ENCODE data around the gene HNRNPUL2. TPM values are rescaled to one million over a fixed set of nuclear protein-coding genes. Genes with fewer than 3 reads are reported as not detected.
"Not testable (repeated sequence)": the region's sequence is repeated elsewhere in the genome, so short reads cannot be mapped to it uniquely, and the experiment has no call there.

Gene HNRNPUL2
- total RNA-seq, 1 experiment from 2014 or later: 18.6 TPM

DNA sequence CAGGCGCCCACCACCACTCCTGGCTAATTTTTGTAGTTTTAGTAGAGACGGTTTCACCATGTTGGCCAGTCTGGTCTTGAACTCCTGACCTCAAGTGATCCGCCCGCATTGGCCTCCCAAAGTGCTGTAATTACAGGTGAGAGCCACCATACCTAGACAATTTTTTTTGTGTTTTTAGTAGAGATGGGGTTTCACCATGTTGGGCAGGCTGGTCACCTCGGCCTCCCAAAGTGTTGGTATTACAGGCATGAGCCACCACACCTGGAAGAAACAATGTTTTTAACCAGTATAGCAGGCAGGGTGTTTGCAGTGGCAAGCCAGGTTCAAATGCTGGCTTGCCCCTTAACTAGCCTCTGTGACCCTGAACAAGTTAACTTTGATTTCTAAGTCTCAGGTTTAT is 22.7 kb upstream of the HNRNPUL2 start:
- H3K4me3 ChIP-seq; H3K9me3 ChIP-seq (replicated peaks); H3K27me3 ChIP-seq (replicated peaks); DNase-seq (ENCODE audit: low read depth in 1 of 2, low spot score in 2 of 2); H3K27ac ChIP-seq: not testable (repeated sequence)
- Histone ChIP-seq H3K36me3 (peaks cover 27% of the 10 kb centered on the region), H3K4me1 (replicated peaks) (peaks cover 11% of the 10 kb centered on the region)

DNA sequence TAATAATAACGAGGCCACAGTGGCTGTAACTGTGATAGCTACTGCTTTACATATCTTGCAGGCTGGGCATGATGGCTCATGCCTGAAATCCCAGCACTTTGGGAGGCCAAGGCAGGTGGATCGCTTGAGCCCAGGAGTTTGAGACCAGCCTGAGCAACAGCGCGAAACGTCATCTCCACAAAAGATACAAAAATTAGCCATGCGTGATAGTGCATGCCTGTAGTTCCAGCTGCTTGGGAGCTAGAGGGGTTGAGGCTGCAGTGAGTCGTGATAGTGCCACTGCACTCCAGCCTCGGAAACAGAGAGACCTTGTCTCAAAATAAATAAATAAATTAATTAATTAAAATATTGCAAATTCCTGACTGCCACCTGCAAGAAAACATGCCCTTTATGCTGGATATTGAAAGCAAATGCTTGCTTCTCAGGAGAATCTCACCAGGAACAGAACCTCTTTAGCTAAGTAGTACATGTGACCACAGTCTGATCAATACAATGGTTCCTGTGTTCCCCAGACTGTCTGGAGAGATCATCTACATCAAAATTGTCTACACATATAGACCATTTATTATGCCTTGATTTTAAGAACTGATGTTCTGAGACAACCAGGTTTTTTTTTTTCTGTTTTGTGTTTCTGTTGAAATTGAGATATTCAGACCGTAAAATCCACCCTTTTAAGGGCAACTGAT is 20.4 kb upstream of the HNRNPUL2 start:
- Histone ChIP-seq H3K9me3 (replicated peaks) (no peaks in the 10 kb centered on the region), H3K4me3 (no peak overlapping the region), H3K27ac (no peak overlapping the region), H3K4me1 (replicated peaks) (no peaks in the 10 kb centered on the region), H3K36me3 (peaks cover 24% of the 10 kb centered on the region), H3K27me3 (replicated peaks) (no peaks in the 10 kb centered on the region)
- no peak for DNase-seq (ENCODE audit: low read depth in 1 of 2, low spot score in 2 of 2)

DNA sequence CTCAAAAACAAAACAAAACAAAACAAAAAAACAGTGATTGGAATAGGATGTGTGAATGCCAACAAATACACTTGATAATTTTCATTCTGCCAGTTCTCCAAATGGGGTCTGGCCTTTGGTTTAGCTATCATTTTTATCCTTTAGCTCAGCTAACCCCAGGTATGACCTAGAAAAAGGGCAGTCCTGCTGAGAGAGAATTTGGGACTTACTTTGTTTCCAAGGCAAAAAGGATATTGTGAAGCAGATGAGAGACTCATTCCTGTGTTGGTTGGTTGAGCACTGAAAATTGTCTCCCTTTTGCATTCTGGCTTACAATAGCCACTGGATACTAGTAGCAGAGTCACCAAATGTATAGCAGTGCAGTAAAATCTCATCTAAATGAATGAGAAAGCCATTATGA is 9.9 kb upstream of the HNRNPUL2 start:
- no peak for DNase-seq (ENCODE audit: low read depth in 1 of 2, low spot score in 2 of 2)
- no peaks in the 10 kb centered on the region for H3K9me3 ChIP-seq (replicated peaks)
- no peaks in the 10 kb centered on the region for H3K4me1 ChIP-seq (replicated peaks)
- H3K27ac ChIP-seq: no peak overlapping the region
- peaks cover 96% of the 10 kb centered on the region for H3K36me3 ChIP-seq
- H3K27me3 ChIP-seq (replicated peaks): no peaks in the 10 kb centered on the region
- H3K4me3 ChIP-seq: no peak overlapping the region

DNA sequence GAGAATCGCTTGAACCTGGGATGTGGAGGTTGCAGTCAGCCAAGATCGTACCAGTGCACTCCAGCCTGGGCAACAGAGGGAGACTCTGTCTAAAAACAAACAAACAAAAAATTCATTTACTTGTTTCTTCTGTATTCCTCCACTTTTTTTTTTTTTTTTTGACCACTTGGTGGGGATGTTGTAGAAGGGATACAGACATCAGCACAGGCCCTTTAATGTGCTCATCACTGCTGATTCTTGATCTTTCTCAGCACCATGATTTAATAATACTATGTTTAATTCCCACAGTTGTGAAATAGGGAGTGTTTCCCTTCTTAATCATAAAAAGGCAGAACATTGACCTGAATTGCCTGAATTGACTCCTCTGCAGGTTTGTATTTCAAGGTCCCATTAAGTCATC is 5.6 kb upstream of the HNRNPUL2 start:
- no peaks in the 10 kb centered on the region for H3K27me3 ChIP-seq (replicated peaks)
- H3K27ac ChIP-seq: no peak overlapping the region
- peaks cover 73% of the 10 kb centered on the region for H3K36me3 ChIP-seq
- DNase-seq (ENCODE audit: low read depth in 1 of 2, low spot score in 2 of 2): peak in 1 of 2 experiments; percentile 30
- H3K4me1 ChIP-seq (replicated peaks): peaks cover 7% of the 10 kb centered on the region
- no peaks in the 10 kb centered on the region for H3K9me3 ChIP-seq (replicated peaks)
- H3K4me3 ChIP-seq: no peak overlapping the region

DNA sequence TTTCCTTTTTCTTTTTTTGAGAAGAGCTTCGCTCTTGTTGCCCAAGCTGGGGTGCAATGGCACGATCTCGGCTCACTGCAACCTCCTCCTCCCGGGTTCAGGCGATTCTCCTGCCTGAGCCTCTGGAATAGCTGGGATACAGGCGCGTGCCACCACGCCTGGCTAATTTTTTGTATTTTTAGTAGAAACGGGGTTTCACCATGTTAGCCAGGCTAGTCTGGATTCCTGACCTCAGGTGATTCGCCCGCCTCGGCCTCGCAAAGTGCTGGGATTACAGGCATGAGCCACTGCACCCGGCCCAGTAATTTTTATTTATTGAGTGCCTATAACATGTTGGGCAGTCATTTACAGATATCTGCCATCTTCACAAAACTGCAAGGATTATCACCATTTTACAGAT is 2.8 kb upstream of the HNRNPUL2 start:
- not testable (repeated sequence) for H3K9me3 ChIP-seq (replicated peaks); H3K27ac ChIP-seq; DNase-seq (ENCODE audit: low read depth in 1 of 2, low spot score in 2 of 2); H3K27me3 ChIP-seq (replicated peaks); H3K4me1 ChIP-seq (replicated peaks)
- peak overlapping the region; percentile 90; the same call in 1 of the 2 replicates for H3K4me3 ChIP-seq
- peaks cover 66% of the 10 kb centered on the region for H3K36me3 ChIP-seq

DNA sequence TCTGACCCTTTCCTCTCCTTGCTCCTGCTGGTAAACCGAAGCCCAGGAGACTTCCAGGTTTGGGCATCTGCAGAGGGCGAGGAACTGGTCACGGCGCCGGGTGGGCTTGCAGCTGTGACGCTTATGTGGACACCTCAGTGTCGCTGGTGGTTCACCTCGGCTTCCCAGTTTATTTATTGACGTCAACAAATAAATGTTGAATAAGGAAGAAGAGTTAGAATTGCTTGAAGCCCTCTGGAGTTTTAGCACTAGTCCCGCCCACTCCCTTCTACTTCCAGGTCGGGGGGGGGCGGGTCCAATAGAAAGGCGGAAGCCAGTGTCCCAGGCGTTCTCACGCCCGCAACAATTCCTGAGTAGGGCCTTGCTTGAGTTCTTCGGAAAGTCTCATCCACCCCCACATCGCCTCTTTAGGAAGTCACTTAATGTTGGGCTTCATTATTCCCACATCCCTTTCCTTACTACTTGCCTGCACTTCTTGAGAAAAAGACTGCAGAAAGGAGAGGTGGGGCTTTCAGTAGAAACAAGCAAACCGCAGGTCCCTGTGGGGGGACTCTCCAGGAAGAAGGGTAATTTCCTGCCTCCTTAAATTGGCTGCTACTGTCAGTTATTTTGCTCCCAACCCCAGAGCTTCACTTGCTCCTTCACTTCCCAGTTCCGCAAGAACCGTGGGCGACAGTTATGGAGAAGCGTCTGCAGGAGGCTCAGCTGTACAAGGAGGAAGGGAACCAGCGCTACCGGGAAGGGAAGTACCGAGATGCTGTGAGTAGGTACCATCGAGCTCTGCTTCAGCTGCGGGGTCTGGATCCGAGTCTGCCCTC is 1.1 kb upstream of the HNRNPUL2 start, which contains the start of gene TTC9C:
TSS of gene TTC9C (plus strand) at position 316 of the 818 bp plus-strand sequence. CDS start at position 679, 363 bp downstream.
- no peaks in the 10 kb centered on the region for H3K9me3 ChIP-seq (replicated peaks)
- peak; percentile 94 to 97 for DNase-seq (ENCODE audit: low read depth in 1 of 2, low spot score in 2 of 2)
- H3K27me3 ChIP-seq (replicated peaks): no peaks in the 10 kb centered on the region
- H3K4me3 ChIP-seq: peak within 1 kb of the TSS; percentile 90
- H3K4me1 ChIP-seq (replicated peaks): peaks cover 19% of the 10 kb centered on the region
- H3K36me3 ChIP-seq: peaks cover 66% of the 10 kb centered on the region
- peak within 1 kb of the TSS; percentile 80 for H3K27ac ChIP-seq

DNA sequence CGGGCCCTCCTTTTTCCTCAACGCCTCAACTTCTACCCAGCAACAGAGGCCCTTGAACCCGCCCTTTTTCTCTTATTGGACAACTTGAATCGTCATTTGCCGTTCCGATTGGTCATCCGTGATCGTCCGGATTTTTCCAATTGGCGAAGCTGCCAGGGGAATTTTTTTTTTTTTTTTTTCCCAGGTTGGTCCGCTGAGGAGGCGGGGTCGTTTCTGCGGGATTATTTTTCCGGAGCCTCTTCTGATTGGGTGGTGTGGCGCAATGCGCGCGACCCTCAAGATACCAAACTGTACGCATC is 564 bp upstream of the HNRNPUL2 start:
- peak; percentile 98 to 100 for DNase-seq (ENCODE audit: low read depth in 1 of 2, low spot score in 2 of 2)
- H3K36me3 ChIP-seq: peaks cover 66% of the 10 kb centered on the region

DNA sequence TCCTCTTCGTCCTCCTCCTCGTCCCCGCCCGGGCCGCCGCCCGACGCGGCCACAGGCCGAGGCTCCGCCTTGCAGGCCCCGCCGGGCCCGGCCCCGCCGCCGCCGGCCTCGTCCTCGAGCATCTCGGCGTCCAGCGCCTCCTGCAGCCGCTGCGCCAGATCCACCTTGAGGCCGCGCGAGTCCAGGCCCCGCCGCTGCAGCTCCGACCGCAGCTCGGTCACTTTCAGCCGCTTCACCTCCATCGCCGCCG is 417 bp downstream of the HNRNPUL2 start:
- Histone ChIP-seq H3K9me3 (replicated peaks) (no peaks in the 10 kb centered on the region), H3K36me3 (peaks cover 69% of the 10 kb centered on the region), H3K4me3 (peak overlapping the region; percentile 90), H3K27ac (peak overlapping the region; percentile 80), H3K27me3 (replicated peaks) (no peaks in the 10 kb centered on the region), H3K4me1 (replicated peaks) (peaks cover 19% of the 10 kb centered on the region)
- DNase-seq (ENCODE audit: low read depth in 1 of 2, low spot score in 2 of 2): no peak

More for the DNA sequence above, 564 bp upstream of the HNRNPUL2 start:
- Histone ChIP-seq H3K4me3 (peak overlapping the region; percentile 90), H3K4me1 (replicated peaks) (peaks cover 19% of the 10 kb centered on the region), H3K9me3 (replicated peaks) (no peaks in the 10 kb centered on the region), H3K27me3 (replicated peaks) (no peaks in the 10 kb centered on the region), H3K27ac (peak overlapping the region; percentile 80)

DNA sequence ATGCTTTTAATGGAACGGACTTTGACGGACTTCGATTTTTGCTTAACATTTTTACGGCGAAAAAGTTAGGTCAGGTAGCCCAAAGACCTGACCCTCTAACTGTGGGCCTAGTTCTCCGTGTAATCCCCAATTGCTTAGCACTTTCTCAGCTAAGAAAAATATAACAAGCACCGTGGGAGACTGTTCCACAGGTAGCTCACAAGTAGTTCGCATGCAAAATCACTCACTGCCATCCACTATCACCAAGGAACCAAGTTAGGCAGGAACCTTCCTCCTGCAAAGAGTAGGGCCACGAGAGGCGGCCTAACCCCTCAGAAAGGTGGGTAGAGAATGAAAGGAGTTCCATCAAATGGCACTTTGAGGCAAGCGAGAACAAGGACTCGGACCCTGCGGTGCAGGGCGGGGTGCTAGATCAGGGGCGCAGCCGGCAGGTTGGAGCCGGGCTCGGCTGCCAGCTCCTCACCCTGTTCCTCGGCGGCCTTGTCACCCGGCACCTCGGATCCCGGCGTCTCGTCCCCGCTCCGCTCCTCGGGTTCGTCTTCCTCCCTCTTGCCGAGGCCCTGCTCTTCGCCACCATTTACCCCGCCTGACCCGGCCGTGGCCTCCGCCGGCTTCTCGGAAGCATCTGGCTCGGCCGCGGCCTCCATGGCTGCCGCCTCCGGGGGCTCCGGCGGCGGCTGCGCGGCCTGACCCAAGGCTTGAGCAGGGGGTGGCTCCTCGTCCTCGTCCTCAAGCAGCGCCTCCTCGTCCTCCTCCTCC is 922 bp downstream of the HNRNPUL2 start:
- peak overlapping the region; percentile 90 for H3K4me3 ChIP-seq
- no peak for DNase-seq (ENCODE audit: low read depth in 1 of 2, low spot score in 2 of 2)
- no peaks in the 10 kb centered on the region for H3K9me3 ChIP-seq (replicated peaks)
- H3K27me3 ChIP-seq (replicated peaks): no peaks in the 10 kb centered on the region
- peak overlapping the region; percentile 80 for H3K27ac ChIP-seq
- peaks cover 19% of the 10 kb centered on the region for H3K4me1 ChIP-seq (replicated peaks)
- peaks cover 73% of the 10 kb centered on the region for H3K36me3 ChIP-seq

DNA sequence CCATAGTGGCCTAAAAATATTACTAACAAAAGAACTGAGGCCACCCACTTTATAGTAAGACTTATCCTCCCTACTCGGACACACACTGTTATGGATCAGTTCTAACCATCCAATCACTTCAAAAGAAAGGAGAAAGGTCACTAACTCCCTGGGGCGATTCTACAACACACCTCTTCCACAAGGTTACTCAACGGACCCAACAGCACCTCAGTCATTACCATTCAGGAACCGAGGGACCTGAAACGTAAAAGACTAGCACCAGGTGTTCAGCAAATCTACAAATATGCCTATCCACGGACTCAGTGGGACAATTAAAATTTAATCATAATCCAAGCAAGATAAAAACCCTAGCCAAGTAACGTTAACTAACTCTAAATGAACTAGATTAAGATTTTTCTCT is 1.6 kb downstream of the HNRNPUL2 start:
- Histone ChIP-seq H3K4me3 (peak overlapping the region; percentile 90), H3K36me3 (peaks cover 74% of the 10 kb centered on the region), H3K27me3 (replicated peaks) (no peaks in the 10 kb centered on the region), H3K9me3 (replicated peaks) (no peaks in the 10 kb centered on the region), H3K27ac (no peak overlapping the region), H3K4me1 (replicated peaks) (peaks cover 19% of the 10 kb centered on the region)
- DNase-seq (ENCODE audit: low read depth in 1 of 2, low spot score in 2 of 2): peak in 1 of 2 experiments; percentile 44

DNA sequence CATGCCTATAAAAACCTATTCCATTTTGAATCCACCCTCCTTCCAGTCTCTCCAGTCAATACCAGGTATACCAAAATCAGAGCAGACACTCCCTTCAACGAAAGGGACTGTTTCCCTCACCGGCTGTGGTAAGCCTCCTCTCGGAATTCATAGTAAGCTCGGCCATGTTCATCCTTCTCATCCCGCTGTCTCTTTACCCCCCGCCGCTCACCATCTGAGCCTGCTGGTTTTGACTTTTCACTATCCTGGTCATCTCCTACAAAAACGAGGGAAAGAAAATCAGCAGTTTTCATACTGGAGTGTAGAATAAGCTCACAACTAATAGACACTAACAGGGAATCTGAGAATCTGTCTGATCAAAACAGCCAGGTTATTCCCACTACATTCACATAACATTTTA is 3.1 kb downstream of the HNRNPUL2 start:
- no peak for DNase-seq (ENCODE audit: low read depth in 1 of 2, low spot score in 2 of 2)
- Histone ChIP-seq H3K36me3 (peaks cover 79% of the 10 kb centered on the region), H3K27ac (no peak overlapping the region), H3K9me3 (replicated peaks) (no peaks in the 10 kb centered on the region), H3K27me3 (replicated peaks) (no peaks in the 10 kb centered on the region), H3K4me1 (replicated peaks) (peaks cover 12% of the 10 kb centered on the region), H3K4me3 (no peak overlapping the region)

DNA sequence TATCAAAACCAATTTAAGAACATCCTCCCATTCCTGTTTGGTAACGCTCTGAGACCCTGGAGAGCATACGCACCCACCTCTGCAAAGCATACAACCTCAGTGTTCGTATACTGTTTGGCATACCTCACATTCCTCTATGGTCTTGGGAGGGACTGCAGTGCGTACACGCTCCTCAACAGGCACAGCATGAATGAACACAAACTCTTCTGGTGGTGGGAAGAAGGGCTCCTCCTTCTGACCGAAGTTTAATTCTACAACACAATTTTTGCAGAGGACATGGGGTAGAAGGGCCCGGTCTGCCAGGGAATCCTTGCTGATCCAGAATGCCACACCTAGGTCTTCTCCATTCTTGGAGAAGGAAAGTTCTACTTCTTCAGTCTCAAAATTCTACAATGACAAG is 5.3 kb downstream of the HNRNPUL2 start:
- Histone ChIP-seq H3K4me3 (no peak overlapping the region), H3K36me3 (peaks cover 99% of the 10 kb centered on the region), H3K27ac (no peak overlapping the region), H3K27me3 (replicated peaks) (no peaks in the 10 kb centered on the region), H3K4me1 (replicated peaks) (peaks cover 12% of the 10 kb centered on the region), H3K9me3 (replicated peaks) (no peaks in the 10 kb centered on the region)
- peak in 1 of 2 experiments; percentile 35 for DNase-seq (ENCODE audit: low read depth in 1 of 2, low spot score in 2 of 2)

DNA sequence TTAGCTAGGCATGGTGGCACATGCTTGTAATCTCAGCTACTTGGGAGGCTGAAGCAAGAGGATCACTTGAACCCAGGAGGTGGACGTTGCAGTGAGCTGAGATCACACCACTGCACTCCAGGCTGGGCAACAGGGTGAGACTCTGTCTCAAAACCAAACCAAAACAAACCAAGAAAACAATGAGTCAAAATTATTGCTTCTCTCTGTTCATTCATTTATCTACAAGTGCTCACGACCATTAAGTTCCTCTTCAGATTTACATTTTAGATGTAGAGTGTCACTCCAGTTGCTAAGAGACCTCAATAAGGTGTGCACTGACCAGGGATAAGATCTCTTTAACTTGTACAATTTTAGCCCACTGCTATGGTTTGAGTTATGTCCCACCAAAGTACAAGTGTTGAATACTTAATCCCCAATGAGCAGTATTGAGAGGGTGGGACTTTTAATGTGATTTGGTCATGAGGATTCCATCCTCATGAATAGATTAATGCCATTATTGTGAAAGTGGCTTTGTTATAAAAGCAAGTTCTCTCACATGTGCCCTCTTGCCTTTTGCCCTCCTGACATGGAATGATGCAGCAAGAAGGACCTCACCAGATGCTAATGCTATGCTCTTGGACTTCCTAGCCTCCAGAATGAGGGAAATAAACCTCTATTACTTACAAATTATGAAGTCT is 7.8 kb downstream of the HNRNPUL2 start:
- H3K4me3 ChIP-seq: no peak overlapping the region
- DNase-seq (ENCODE audit: low read depth in 1 of 2, low spot score in 2 of 2): no peak
- no peak overlapping the region for H3K27ac ChIP-seq
- no peaks in the 10 kb centered on the region for H3K27me3 ChIP-seq (replicated peaks)
- peaks cover 7% of the 10 kb centered on the region for H3K4me1 ChIP-seq (replicated peaks)
- H3K36me3 ChIP-seq: peaks cover 97% of the 10 kb centered on the region
- H3K9me3 ChIP-seq (replicated peaks): no peaks in the 10 kb centered on the region

All from SJSA1 (cell line).